SK-N-MC (cell line): ENCODE data around the gene SRCIN1.

ENCODE experiments used
- DNase-seq: peaks from one replicate; pipeline ENCODE4 v3.0.0-alpha.2; 2011; ENCODE audit warnings: low read depth, low spot score
- H3K27ac ChIP-seq: fragments of 200-600 bp; sonication (generic); 2 replicates; pipeline ENCODE4 v1.5.1; 2016; ENCODE audit warnings: mixed run types
- H3K36me3 ChIP-seq: fragments of 200-600 bp; sonication (generic); 2 replicates; pipeline ENCODE4 v1.6.1; 2017; ENCODE audit warnings: antibody characterized with exemption, low read length, mixed read lengths; ENCODE audit not compliant: insufficient read depth
- H3K4me3 ChIP-seq: fragments of 200-600 bp; sonication (generic); 2 replicates; pipeline ENCODE4 v1.5.1; 2016
- H3K9ac ChIP-seq: fragments of 200-600 bp; sonication (generic); 2 replicates; pipeline ENCODE4 v1.8.0; 2017; ENCODE audit warnings: mixed run types, mixed read lengths; ENCODE audit not compliant: insufficient read length
- H3K9me3 ChIP-seq: fragments of 200-600 bp; sonication (generic); 2 replicates; pipeline ENCODE4 v1.6.1; 2017; ENCODE audit warnings: low read depth, mild to moderate bottlenecking, antibody characterized with exemption, low read length, moderate library complexity, mixed read lengths
- EZH2 ChIP-seq: fragments of 200-600 bp; sonication (generic); IDR thresholded peaks from one replicate; pipeline ENCODE4 v1.6.1; 2017; ENCODE audit warnings: antibody characterized with exemption
- FOXP2 ChIP-seq: optimal IDR thresholded peaks from 2 replicates; pipeline ENCODE3; 2011; ENCODE audit warnings: mild to moderate bottlenecking, moderate library complexity; ENCODE audit not compliant: insufficient read depth; ENCODE audit errors: extremely low read length, control extremely low read depth
- POLR2AphosphoS5 ChIP-seq: IDR thresholded peaks from 2 replicates; pipeline ENCODE4 v1.6.1; 2012; ENCODE audit warnings: mild to moderate bottlenecking, low read depth, low read length, borderline replicate concordance

The SRCIN1 gene

DNA sequence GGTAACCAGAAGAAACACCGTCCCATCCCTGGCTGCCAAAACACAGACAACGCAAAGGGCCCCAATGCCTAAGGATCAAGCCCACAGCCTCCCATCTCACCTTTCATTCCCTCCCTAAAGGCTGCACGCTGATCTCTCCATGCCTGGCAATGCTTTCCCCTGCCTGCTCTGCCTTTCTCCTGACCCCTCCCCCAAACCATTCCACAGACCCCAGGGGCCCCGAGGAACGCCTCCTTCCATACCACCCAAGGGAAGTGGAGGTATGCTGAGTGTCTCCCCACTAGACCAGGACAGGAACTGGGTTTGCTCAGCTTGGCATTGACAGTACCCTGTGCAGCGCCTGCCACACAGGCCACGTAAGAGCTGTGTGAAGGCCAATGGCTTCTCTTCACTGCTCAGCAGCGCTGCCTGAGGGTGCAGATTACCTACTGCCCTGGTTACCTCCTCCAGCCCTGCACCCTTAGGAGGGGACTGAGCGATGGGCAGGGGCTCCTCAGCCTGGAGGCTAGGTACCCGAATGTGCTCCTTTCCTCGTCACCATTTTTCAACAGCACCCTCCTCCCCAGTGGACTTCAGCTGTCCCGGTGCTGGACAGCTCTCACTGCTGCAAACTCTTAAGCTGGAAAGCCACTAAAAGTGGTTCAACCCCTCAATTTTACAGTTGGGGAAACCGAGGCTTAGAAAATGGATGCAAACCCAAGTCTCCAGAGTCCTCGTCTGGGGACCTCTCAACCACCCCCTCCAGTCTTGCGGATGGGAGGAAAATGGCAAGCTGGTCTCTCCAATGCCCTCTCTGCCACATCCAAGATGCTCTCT, 45.0 kb downstream of the SRCIN1 start:
- no peak overlapping the region for H3K27ac ChIP-seq
- no peaks in the 10 kb centered on the region for H3K9me3 ChIP-seq

DNA sequence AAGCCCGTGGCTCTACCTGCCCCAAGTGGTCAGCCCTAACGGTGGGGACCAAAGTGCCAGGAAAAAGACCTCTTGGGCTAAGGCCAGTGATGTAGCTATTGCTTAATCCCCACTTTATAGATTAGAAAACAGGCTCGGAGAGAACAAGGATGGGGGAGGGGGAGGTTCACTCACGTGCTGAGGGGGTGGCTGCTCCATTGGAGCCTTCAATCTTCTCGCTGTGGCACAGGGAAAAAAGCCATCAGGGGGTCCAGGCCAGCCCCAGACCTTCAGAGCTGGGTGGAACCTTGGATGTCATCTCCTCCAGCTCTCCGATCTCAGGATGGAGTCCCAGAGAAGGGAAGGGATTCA, 45.9 kb downstream of the SRCIN1 start:
- no peak for TF ChIP-seq FOXP2
- no peak for TF ChIP-seq POLR2AphosphoS5
- no peak for TF ChIP-seq EZH2
- Histone ChIP-seq H3K4me3 (peak overlapping the region; percentile 75), H3K36me3 (no peaks in the 10 kb centered on the region), H3K9ac (no peak overlapping the region), H3K9me3 (no peaks in the 10 kb centered on the region), H3K27ac (no peak overlapping the region)
- no peak for DNase-seq

More for the DNA sequence above, 45.0 kb downstream of the SRCIN1 start:
- Histone ChIP-seq H3K36me3 (no peaks in the 10 kb centered on the region), H3K4me3 (no peak overlapping the region), H3K9ac (no peak overlapping the region)
- no peak for DNase-seq
- TF ChIP-seq FOXP2 (no peak), POLR2AphosphoS5 (no peak), EZH2 (no peak)

DNA sequence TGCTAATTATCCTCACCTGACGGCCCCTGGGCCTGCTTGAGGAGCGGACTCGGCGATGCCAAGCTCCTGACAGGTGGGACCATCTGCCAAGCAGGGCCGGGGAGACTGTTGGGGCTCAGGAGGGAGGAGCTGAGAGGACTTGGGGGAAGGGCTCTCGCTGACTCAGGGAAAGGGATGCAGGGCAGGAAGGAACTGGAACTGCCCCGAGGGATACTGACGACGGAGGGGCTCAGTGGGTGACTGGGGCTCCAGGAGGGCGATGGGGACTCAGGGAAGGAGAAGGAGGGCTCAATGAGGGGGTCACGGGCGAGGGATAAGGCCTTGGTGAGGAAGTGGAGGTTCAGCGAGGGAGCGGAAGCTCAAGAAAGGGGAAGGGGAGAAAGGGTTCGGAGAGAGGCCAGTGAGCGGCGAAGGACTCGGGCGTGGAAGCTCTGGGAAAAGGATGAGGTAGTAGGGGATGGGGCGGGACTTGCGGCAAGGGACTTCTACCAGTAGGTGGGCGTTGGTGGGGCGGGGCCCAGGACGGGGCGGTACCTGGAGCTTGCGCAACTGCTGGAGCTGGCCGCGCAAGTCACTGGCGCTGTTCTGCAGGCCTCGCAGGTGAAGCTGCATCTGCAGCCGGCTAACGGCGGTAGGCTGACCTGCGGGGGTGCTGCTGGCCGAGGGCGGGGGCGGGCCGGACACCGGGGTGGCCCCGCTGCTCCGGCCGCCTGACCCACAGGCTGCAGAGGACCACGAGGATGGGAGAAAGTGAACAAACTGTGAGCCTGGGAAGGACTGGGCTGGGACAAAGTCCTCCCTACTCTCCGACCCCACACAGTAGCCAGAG, 46.5 kb downstream of the SRCIN1 start:
- no peak for TF ChIP-seq EZH2
- peak; percentile 34; the same call in 1 of the 2 replicates for TF ChIP-seq POLR2AphosphoS5
- DNase-seq: no peak
- Histone ChIP-seq H3K27ac (no peak overlapping the region), H3K4me3 (peak overlapping the region; percentile 75), H3K36me3 (no peaks in the 10 kb centered on the region), H3K9me3 (no peaks in the 10 kb centered on the region), H3K9ac (no peak overlapping the region)

DNA sequence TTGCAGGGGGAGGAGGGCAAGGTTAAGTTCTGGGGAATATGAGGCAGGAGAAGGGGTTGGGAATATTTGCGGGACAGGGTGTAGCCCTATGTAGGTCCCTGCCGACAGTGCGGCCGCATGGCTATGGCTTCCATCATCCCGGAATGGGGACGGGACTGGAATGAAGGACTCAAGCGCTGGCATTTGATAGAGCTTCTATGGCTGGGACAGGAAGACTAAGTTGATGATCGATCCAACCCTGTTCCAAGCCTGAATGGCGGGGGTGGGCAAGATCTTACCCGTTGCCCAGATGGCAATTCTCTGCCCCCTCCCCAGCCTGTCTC, 47.1 kb downstream of the SRCIN1 start:
- H3K9ac ChIP-seq: no peak overlapping the region
- TF ChIP-seq POLR2AphosphoS5 (no peak), EZH2 (no peak), FOXP2 (no peak)

DNA sequence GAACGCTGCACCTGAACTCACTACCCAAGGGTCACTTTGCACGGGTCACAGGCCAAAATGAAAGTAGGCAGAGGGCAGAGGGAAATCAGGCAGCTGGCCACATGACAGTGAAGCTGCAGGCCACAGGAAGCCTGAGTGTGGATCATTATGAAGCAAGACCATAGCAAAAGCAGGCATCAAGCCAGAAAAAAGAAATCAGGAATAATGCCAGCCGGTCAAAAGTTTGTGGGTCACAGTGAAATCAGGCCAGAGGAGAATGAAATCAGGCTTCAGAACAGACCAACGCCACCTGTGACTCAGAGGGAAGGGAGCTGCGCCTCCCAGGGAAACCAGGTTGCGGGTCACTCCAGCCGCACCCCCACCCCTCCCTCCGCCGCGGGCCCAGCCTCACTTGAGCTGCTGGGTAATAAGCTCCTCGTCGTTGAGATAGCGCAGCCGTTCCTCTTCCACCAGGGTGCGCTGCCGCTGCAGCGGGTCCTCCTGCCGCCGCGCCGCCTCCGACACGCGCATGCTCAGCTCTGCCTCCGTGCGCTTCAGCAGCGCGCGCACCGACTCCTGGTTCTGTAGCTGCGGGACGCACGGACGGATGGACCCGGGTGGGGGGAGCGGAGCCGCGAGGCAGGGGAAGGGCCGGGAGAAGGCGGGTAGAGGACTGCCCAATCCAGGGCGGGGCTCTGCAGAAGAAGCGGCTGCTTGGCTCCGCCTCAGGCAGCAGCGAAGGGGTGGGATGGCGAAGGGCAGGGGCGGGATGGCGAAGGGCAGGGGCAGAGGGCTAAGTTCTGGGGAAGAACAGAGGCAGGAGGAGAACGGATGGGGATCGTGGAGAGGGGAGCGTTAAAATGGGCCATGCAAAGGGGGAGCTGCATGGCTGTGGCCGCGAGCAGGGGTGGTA, 47.7 kb downstream of the SRCIN1 start:
- peak overlapping the region; percentile 14 for H3K9ac ChIP-seq

More for the DNA sequence above, 47.1 kb downstream of the SRCIN1 start:
- DNase-seq: no peak
- no peaks in the 10 kb centered on the region for H3K36me3 ChIP-seq
- peak overlapping the region; percentile 75 for H3K4me3 ChIP-seq
- H3K9me3 ChIP-seq: no peaks in the 10 kb centered on the region
- H3K27ac ChIP-seq: no peak overlapping the region

DNA sequence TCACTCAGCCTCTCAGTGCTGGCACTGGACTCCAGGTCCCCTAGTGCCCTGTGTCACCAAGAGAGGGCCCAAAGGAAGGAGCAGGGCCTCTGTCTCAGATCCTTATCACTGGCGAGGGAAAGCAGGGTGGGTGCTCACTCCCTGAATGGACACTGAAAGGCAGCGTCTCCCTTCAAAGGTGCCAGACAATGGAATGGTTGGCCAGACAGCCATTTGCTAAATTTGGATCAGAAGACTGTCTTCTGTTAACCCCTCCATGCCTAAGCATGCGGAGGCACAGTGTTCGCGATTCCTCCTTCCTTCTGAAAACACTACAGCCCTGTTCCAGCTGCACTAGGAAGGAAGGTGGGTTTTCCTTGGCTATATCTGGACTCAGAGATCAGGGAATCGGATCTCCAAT, 48.4 kb downstream of the SRCIN1 start:
- no peak for TF ChIP-seq POLR2AphosphoS5
- no peak for TF ChIP-seq FOXP2
- TF ChIP-seq EZH2: no peak
- Histone ChIP-seq H3K27ac (no peak overlapping the region), H3K9me3 (no peaks in the 10 kb centered on the region), H3K9ac (peak overlapping the region; percentile 14), H3K4me3 (peak overlapping the region; percentile 75; the same call in 1 of the 2 replicates), H3K36me3 (no peaks in the 10 kb centered on the region)
- no peak for DNase-seq

More for the DNA sequence above, 47.7 kb downstream of the SRCIN1 start:
- Histone ChIP-seq H3K27ac (no peak overlapping the region), H3K4me3 (peak overlapping the region; percentile 75), H3K36me3 (no peaks in the 10 kb centered on the region), H3K9me3 (no peaks in the 10 kb centered on the region)
- no peak for DNase-seq
- peak; percentile 76 for TF ChIP-seq FOXP2
- TF ChIP-seq POLR2AphosphoS5: peak; percentile 38; the same call in 1 of the 2 replicates
- no peak for TF ChIP-seq EZH2

DNA sequence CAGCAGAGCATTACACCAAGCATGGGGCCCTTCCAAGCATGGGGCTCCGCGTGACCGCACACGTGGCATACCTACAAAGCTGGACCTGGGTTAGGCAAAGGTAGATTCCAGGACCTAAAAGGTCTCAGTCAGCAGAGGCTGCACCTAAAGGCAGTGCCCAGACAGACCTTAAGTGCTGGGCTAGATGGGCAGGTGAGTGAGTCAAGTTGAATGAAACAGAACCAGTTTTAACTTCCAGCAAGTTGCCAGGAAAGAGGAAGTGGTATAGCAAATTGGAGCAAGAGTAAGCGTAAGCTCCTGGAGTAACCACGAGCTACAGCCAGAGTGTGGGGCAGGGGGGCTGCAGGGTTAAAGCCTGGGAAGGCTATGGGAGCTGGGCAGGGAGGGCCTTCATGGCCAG, 49.5 kb downstream of the SRCIN1 start:
- Histone ChIP-seq H3K36me3 (no peaks in the 10 kb centered on the region), H3K9me3 (no peaks in the 10 kb centered on the region), H3K9ac (no peak overlapping the region), H3K27ac (no peak overlapping the region), H3K4me3 (no peak overlapping the region)
- no peak for TF ChIP-seq EZH2
- TF ChIP-seq POLR2AphosphoS5: no peak
- TF ChIP-seq FOXP2: no peak
- no peak for DNase-seq
